Osteoblast (primary cell): ENCODE measurements around the gene MBOAT7. TPM values are rescaled to one million over a fixed set of nuclear protein-coding genes. Genes with fewer than 3 reads are reported as not detected.
A peak's percentile ranks its signal among the peaks of the same experiment; 100 is the strongest.

Experiments
- DNase-seq: peaks from one replicate; pipeline ENCODE4 v3.0.0; 2011; ENCODE audit warnings: low spot score, mixed read lengths; ENCODE audit not compliant: insufficient read length; ENCODE audit errors: missing footprints
- H2AFZ ChIP-seq: 2 replicates; pipeline ENCODE4 v1.6.0; 2011; ENCODE audit warnings: mild to moderate bottlenecking, low read length
- H3K27ac ChIP-seq: 2 replicates; pipeline ENCODE4 v1.5.1; 2011; ENCODE audit warnings: mild to moderate bottlenecking, low read depth, low read length, moderate library complexity
- H3K27me3 ChIP-seq: 2 replicates; pipeline ENCODE4 v1.6.0; 2012; ENCODE audit warnings: mild to moderate bottlenecking, control low read depth, inconsistent platforms, low read length, moderate library complexity; ENCODE audit not compliant: insufficient read depth
- H3K36me3 ChIP-seq: 2 replicates; pipeline ENCODE4 v1.5.1; 2011; ENCODE audit warnings: mild to moderate bottlenecking, low read length, control low read depth, moderate library complexity; ENCODE audit not compliant: insufficient read depth
- H3K4me1 ChIP-seq: 2 replicates; pipeline ENCODE4 v1.5.1; 2011; ENCODE audit warnings: mild to moderate bottlenecking, low read length, control low read depth, moderate library complexity; ENCODE audit not compliant: insufficient read depth
- H3K4me2 ChIP-seq: 2 replicates; pipeline ENCODE4 v1.6.0; 2011; ENCODE audit warnings: mild to moderate bottlenecking, low read length; ENCODE audit not compliant: insufficient read depth
- H3K4me3 ChIP-seq: fragments of 200-600 bp; sonication (generic); 3 replicates; pipeline ENCODE4 v1.5.1; 2012; ENCODE audit warnings: mild to moderate bottlenecking, low read length, inconsistent platforms; ENCODE audit not compliant: insufficient read depth
- H3K79me2 ChIP-seq: 2 replicates; pipeline ENCODE4 v1.6.0; 2012; ENCODE audit warnings: mild to moderate bottlenecking, low read length, control low read depth, inconsistent platforms; ENCODE audit not compliant: insufficient read depth
- H3K9me3 ChIP-seq: 2 replicates; pipeline ENCODE4 v1.5.1; 2011; ENCODE audit warnings: low read depth, low read length, control low read depth
- H4K20me1 ChIP-seq: 2 replicates; pipeline ENCODE4 v1.6.0; 2012; ENCODE audit warnings: mild to moderate bottlenecking, low read length, control low read depth; ENCODE audit not compliant: insufficient read depth
- CTCF ChIP-seq: IDR thresholded peaks from 2 replicates; pipeline ENCODE4 v1.5.1; 2011; ENCODE audit warnings: mild to moderate bottlenecking, low read depth, low read length, moderate library complexity; ENCODE audit errors: extremely low read depth
- total RNA-seq: library from RNA; depleted of rRNA; stranded (reverse); fragments of >200 nt; gene quantifications from 2 replicates; pipeline ENCODE4 v1.2.3, GENCODE V29; 2012

The MBOAT7 gene
- total RNA-seq, 1 donor, result 26.1 TPM

- H3K4me1 ChIP-seq, result peaks cover 82% of the 10 kb centered on the region
- H3K4me2 ChIP-seq, result no peak overlapping the region
- no peak overlapping the region for H3K27ac ChIP-seq
- H3K4me3 ChIP-seq, result no peak overlapping the region
- H3K79me2 ChIP-seq, result peaks cover 76% of the 10 kb centered on the region
- no peaks in the 10 kb centered on the region for H3K9me3 ChIP-seq
- H4K20me1 ChIP-seq, result peaks cover 93% of the 10 kb centered on the region
- peaks cover 69% of the 10 kb centered on the region for H3K36me3 ChIP-seq
- no peaks in the 10 kb centered on the region for H3K27me3 ChIP-seq
- DNase-seq, result no peak
- TF ChIP-seq CTCF, result no peak
- H2AFZ ChIP-seq, result no peak overlapping the region
These were observed 17.4 kb upstream of the MBOAT7 start for GRCh38 chr19:54206831-54207177.

- no peaks in the 10 kb centered on the region for H3K27me3 ChIP-seq
- H3K4me2 ChIP-seq, result no peak overlapping the region
- no peaks in the 10 kb centered on the region for H3K9me3 ChIP-seq
- peaks cover 74% of the 10 kb centered on the region for H3K36me3 ChIP-seq
- H3K79me2 ChIP-seq, result peaks cover 80% of the 10 kb centered on the region
- H3K4me3 ChIP-seq, result no peak overlapping the region
- H4K20me1 ChIP-seq, result peaks cover 96% of the 10 kb centered on the region
- DNase-seq, result peak; percentile 8
- no peak overlapping the region for H2AFZ ChIP-seq
- TF ChIP-seq CTCF, result no peak
- no peak overlapping the region for H3K27ac ChIP-seq
- H3K4me1 ChIP-seq, result peaks cover 87% of the 10 kb centered on the region
These were observed 16.9 kb upstream of the MBOAT7 start for GRCh38 chr19:54206030-54206830.

GRCh38 chr19:54204767-54205468 lies 15.5 kb upstream of the MBOAT7 start:
- Histone ChIP-seq H3K9me3 (no peaks in the 10 kb centered on the region), H2AFZ (no peak overlapping the region), H3K79me2 (peaks cover 80% of the 10 kb centered on the region), H3K4me2 (peak overlapping the region; percentile 100), H4K20me1 (peaks cover 89% of the 10 kb centered on the region), H3K27ac (no peak overlapping the region), H3K27me3 (no peaks in the 10 kb centered on the region), H3K4me3 (no peak overlapping the region), H3K4me1 (peaks cover 76% of the 10 kb centered on the region), H3K36me3 (peaks cover 75% of the 10 kb centered on the region)
- TF ChIP-seq CTCF, result no peak
- DNase-seq, result peak; percentile 39

GRCh38 chr19:54203151-54203611 lies 13.8 kb upstream of the MBOAT7 start:
- no peak overlapping the region for H2AFZ ChIP-seq
- peaks cover 75% of the 10 kb centered on the region for H3K79me2 ChIP-seq
- H3K4me1 ChIP-seq, result peaks cover 58% of the 10 kb centered on the region
- H3K4me3 ChIP-seq, result peak overlapping the region; percentile 97
- no peaks in the 10 kb centered on the region for H3K9me3 ChIP-seq
- peak overlapping the region; percentile 100 for H3K27ac ChIP-seq
- H4K20me1 ChIP-seq, result peaks cover 73% of the 10 kb centered on the region
- H3K4me2 ChIP-seq, result peak overlapping the region; percentile 100
- no peaks in the 10 kb centered on the region for H3K27me3 ChIP-seq
- no peak for TF ChIP-seq CTCF
- DNase-seq, result no peak
- peaks cover 70% of the 10 kb centered on the region for H3K36me3 ChIP-seq
